Endothelial cell of hepatic sinusoid (primary cell): ENCODE measurements around the gene IARS2.
"Not testable (repeated sequence)": the region's sequence is repeated elsewhere in the genome, so short reads cannot be mapped to it uniquely, and the experiment has no call there.

Experiments
- in situ Hi-C: cut with HindIII; loops from 2 replicates; pipeline ENCODE4 v1.10.0; 2017; ENCODE audit warnings: low sequenced_read_pairs

IARS2 gene

DNA sequence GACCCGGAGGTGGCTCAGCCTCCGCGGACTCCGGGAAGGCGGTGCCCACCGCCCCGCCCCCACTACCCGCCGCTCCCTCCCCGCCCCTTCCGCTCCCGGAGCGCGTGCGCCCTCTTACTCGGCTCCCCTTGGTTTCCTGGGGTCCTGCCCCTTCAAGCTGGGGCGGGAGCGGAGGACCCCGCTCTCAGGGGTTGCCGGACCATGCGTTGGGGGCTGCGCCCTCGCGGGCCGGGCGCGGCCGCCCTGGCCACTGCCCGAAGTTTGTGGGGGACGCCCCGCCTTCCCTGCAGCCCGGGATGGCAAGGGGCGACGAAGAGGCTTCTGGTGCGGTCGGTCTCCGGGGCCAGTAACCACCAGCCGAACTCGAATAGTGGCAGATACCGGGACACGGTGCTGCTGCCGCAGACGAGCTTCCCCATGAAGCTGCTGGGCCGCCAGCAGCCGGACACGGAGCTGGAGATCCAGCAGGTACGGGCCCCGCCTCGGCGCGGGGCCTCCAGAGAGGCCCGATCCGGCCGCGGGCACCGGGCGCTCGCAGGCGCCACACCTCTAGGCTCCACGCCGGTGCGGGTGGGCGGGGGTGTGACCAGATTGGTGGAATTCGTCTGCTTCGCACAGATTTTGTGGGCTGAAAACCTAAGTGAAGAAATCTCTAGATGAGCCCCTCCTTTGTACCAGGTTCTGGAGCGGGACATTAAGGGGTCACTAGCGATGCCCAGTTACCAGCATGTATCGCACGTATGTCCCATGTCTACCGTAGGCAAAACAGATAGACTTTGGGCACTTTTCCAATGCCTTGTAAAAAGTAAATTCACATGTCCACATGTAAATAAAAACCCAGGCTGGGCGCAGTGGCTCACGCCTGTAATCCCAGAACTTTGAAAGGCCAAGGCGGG is at the start of gene IARS2:
Gene IARS2 (plus strand): TSS at position 117 of the 896 bp plus-strand sequence. CDS start 85 bp downstream, at position 202.
- in situ Hi-C loops = no loop called here

DNA sequence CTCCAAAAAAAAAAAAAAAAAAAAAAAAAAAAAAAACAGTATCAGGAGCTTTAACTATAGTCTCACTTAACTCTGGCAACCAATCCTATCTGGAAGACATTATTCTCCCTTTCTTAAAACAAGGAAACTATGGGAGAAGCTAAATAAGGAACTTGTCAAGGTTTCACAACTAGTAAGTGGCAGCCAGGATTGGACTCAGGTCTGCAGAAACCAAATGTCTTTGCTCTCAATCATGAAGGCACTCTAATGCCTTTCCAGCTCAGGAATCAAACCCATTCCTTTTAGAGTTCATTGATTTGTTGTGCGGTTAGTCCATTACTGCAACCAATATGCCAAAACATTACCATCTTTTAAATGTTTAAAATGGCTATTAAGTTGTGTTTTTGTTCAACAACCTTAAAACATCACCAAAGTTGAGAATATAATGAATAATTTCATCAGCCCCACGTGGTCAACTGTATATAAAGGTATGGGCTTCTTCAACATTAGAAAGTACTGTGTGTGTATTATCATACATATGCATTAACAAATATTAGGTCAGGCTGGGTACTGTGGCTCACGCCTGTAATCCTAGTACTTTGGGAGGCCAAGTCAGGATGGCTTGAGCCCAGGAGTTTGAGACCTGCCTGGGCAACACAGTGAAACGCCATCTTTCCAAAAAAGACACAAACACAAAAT is 49.1 kb upstream of the IARS2 start:
- in situ Hi-C loops = no loop called here

DNA sequence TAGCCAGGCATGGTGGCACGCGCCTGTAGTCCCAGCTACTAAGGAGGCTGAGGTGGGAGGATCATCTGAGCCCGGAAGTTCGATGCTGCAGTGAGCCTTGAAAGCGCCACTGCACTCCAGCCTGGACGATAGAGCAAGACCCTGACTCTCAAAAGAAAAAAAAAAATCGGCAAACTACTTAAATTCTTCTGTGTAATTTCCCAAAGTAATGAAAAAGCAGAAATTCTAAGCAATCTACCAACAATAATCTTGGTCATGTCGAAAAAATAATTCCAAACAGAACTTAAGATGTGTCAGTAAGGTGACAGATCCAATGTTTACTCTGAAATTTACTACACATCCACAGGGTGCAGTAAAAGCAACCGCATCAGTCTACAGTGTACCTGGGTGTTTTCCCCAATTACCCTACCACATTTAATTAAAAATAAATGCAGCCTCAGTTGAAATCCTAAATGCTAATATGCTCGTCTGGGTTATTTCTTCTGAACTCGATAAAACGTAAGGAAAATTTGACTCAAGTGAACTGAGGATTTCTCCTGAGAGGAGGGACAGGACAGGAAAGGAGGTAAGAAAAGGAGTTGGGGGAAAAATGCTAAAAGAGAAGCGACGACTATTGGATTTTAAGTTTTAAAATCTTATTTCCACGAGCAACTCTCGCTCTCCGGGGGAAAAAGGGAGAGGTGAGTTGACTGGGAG is 48.4 kb upstream of the IARS2 start:
- in situ Hi-C loops = no loop called here

DNA sequence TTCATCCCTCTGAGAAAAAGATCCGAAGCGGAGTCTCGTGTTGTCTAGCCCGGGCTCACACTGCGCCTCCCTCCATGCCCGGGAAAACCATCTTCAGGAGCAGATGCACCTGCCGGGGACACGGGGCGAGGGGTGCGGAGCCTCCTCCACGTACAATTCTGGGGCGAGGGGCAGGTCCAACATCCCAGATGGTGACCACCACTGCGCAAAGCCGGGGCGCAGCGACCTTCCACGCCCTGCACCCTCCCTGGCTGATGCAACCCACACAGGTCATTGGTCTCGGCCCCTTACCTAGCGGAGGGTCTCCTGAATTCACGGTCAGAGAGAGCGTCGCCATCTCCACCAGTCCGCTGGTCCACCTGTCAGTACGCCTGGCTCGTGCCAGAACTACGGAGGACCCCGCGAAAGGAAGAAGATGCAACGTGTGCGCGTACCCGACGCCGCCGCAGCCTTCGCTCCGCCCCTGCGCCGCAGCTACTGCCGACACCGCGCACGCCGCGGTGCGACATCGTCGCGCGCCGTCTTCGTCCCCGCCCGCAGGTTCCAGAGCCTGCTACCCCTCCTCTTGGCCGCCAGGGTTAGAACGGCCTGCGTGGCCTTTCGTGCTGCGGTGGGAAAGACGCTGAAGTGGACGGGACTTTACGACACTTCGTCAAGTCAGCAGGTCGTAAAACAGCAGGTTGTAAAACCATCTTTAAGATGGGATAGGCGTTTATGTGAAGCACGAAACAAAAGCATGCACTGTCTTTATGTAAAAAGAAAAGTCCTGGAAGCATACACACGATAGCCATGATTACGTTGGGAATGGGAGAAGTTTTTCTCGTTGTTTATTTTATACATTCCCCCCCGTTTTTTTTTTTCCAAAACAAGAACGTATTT is 47.6 kb upstream of the IARS2 start, which contains the start of gene EPRS1:
Gene EPRS1 (minus strand): TSS at position 454 of the 879 bp plus-strand sequence. CDS start 117 bp downstream, at position 337.
- in situ Hi-C loops = no loop called here

DNA sequence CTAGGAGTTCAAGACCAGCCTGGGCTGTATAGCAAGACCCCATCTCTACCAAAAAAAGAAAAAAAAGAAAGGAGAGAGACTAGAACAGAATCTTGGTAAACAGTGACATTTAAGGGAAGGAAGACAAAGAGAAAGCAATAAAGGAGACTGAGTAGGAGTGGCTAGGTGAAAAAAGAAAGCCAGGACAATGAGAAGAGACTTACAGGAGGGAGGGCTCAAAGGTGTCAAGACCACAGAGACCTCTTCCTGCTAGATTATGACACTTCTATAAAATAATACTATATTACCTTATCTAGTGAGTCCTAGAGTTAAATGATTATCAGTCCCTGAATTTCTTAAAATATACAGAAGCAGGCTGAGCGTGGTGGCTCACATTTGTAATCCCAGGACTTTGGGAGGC is 37.6 kb upstream of the IARS2 start:
- in situ Hi-C loops = no loop called here

DNA sequence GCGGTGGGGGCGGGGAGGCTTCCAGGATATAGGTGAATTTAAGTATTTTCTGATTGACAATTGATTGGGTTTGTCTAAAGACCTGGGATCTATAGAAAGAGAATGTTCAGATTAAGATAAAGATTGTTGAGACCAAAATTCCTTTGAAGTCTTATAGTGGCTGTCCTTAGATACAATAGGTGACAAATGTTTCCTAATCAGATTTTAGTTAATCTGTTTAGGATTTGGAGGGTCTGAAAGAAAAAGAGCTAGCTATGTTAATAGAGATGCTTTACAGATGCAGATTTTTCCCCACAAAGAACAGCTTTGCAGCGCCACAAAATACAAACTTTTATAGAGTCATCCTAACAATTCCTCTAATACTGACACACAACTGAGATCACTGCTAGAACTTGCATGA is 33.1 kb upstream of the IARS2 start:
- in situ Hi-C loops = no loop called here

DNA sequence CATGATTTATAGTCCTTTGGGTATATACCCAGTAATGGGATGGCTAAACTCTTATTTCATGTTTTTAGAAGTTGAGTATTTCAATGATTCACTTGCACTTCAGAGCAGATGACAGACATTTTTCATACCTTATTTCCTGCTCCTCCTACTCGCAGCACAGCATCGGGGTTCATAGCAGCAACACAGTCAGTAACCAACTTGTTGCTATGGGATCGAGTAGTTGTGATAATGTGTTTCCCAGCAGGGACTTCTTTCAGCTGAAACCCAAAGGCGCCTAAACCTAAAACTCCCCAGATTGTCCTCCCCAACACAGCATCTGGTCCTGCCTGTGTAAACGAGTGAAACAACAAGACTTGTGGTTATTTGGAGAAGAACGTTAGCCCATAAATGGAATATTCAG is 31.3 kb upstream of the IARS2 start:
- in situ Hi-C loops = no loop called here

DNA sequence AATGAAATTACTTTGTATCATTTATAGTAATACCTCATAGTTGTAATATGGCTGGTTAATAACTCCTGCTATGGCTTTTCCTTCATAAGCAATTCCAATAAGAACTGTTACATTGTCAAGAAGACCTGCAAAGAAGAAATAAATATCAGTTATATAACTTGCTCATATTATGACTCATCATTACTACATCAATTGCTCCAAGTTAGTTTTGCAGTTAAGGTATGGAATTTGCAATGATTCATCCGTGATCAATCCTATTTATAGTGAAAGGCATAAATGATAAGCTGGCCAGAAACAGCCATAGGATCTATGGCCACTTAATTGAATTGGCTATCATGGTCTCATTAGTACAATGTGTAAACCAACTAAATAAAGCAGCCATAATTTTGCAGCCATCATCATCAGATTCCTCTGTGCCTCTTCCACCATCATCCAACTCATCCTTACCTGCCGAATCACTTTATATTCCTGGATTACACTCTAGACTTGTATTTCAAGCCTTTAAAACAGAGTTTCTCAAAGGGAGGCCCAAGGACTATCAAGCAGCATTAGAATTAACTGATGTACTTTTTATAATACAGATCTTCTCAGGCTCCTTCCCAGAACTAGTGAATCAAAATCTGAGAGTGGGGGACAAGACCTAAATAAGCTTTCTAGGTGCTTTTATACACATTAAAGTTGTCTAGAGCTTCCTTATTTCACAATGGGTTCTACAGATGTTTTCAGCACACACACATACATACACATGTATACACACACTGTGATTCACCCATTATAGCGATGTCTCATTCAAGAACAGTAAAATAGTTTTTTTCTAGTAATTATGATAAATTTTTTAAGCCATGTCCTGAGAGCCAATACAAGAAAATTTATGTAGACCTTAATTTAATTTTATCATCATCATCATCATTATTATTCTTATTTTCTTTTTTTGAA is 26.4 kb upstream of the IARS2 start:
- in situ Hi-C loops = loop anchor here (5.0 kb wide), 3 partner anchors 55 to 90 kb away; no protein-coding TSS in a partner anchor

DNA sequence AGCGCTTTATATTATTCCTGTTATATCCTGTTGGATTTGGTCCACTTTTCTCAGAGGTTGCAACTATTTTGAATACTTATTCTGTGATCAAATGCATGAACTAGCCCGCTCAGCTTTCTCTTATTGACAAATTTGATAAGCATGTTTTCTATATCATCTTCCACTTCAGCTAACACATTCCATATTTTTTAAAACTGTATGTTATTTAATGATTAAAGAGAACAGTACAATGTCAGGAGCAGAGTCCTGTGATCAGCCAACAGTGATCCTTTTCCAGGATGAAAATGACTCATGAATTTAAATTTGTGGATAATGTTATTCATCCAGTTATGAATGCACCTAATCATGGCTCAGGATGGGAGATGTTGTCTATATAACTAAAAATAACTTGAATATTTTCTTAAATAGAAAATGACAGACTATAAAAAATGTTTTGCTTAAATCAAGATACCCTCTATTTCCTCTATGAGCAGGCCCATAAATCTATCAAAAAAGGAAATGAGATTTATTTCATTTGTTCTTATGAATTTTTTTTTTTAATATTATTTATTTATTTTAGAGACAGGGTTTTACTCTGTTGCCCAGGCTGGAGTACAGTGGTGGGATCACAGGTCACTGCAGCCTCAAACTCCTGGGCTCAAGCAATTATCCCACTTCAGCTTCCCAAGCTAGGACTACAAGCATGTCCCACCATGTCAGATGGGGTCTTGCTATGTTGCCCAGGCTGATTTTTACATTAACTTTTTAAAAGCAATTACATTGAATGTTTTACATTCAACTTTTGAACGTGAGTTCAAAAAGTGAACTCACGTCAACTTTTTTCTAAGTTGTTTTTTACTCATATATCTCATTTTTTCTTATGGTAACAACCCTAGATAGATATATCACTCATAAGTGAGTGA is 16.8 kb upstream of the IARS2 start:
- in situ Hi-C loops = no loop called here

DNA sequence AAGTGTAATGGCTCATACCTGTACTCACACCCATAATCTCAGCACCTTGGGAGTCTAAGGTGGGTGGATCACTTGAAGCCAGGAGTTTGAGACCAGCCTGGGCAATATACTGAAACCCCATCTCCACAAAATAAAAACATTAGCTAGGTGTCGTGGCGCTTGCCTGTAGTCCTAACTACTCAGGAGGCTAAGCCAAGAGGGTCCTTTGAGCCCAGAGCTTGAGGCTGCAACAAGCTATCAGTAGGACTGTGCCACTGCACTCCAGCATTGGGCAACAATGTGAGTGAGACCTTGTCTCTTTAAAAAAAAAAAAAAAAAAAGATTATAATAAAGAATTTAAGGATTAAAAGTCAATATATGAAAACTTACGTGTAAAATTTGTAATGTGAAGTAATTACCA is 16.0 kb upstream of the IARS2 start:
- in situ Hi-C loops = no loop called here

DNA sequence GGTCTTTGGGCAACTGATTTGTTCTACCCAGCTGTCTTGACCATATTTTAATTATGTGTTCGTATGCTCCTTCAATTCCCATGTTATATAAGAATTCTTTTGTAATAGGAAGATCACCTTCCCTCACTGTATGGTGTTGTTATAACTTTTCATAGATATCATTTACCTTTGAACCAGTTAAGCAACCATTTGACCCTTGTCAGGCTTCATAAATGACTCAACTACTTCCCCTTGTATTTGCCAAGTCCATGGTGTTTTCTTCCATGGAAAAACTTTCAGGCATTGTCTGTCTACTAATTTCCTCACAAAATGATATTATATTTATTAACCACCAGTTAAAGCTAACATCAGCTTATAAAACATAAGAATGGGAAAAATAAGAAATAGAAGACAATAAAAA is 9.5 kb upstream of the IARS2 start:
- in situ Hi-C loops = no loop called here

DNA sequence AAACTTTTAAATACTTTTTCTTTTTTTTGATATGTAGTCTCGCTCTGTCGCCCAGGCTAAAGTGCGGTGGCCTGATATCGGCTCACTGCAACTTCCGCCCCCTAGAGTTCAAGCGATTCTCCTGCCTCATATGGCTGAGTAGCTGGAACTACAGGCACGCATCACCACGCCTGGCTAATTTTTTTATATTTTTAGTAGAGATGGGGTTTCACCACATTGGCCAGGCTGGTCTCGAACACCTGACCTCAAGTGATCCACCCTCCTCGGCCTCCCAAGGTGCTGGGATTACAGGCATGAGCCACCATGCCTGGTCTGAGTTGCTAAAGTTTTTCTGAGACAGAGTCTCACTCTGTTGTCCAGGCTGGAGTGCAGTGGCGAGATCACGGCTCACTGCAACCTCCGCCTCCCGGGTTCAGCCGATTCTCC is 7.7 kb upstream of the IARS2 start:
- in situ Hi-C loops = not testable (repeated sequence)

DNA sequence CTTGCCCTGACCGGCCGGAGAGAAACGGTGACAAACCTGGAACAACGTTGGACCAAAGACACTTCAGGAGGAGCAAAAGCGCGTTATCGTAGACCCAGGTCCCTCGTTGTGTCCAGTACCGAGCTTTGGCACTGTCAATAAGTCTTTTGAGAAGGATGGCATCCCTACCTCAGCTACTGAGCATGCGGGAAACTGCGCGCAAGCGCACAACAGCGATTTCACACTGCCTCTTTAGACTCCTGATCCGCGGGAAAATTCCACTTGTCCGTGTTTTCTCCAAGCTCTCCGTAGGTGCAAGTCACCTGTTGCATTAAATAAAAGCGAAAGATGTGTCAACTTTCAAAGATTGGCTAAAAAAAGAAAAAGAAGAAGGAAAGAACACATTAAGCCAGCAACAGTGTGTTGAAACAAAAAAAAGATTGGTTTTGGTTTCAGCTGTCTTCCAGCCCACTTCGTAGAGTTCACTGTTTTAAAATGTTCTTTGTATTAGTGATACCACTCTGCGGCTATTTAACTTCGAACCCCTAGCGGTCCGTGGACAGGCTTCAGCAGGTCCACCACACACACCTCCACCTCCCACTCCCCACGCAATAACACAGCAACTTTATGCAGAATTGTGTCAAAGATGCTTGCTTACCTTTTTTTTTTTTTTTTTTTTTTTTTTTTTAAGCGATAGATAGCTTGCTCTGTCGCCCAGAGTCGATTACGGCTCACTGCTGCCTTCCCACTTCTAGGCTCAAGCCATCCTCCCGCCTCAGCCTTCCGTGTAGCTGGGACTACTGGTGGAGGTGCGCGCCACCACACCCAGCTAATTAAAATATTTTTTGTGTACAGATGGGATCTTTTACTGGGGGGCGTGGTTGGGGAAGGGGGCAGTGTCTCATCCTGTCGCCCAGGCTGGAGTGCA is 4.0 kb upstream of the IARS2 start, which contains the start of gene BPNT1:
Gene BPNT1 (minus strand): TSS at position 139 of the 907 bp plus-strand sequence. CDS start 9,942 bp downstream, outside the sequence.
- in situ Hi-C loops = no loop called here

DNA sequence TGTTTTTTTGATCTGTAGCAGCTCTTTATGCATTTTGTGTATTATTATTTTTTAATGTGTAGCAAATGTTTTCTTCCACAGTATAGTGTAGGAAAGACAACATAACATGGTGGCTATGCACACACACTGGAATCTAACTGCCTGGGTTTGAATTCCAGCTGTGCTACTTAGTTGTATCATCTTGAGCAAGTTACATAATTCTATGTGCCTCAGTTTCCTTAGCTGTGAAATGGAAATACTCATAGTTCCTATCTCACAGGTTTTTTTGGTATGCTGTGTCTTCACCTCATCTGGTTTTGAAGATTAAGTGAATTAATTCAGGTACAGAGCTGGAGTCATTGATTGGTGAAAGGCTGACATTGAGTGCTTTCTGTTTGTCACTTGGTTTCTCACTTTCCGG is 1.2 kb upstream of the IARS2 start:
- in situ Hi-C loops = no loop called here

DNA sequence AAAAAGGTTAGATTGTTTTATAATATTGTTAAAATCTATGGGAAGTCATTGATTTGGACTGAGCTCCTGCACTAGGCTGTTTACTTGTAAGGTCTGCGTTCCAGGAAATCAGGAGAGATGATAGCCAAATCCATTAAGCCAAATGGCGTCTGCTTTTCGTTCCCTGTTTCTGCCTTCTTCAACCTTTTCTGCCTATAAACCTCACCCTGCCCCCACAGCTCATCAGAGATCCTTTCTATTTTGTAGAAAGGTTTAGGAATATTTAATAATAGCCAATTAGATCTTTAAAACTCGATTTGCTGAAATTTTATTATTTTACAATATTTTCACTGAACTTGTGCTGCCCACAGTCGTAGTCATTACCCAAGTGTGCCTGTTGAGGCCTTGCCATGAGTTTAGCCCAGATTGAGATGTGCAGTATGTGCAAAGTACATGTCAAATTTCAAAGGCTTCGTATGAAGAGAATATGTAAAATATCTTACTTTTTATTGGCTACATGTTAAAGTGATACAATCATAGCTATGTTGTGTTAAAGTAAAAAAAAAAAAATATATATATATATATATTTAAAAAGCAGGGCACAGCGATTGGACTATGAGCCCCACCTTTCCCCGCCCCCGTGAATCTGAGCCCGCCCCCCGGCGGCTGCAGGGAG is 444 bp upstream of the IARS2 start:
- in situ Hi-C loops = no loop called here

DNA sequence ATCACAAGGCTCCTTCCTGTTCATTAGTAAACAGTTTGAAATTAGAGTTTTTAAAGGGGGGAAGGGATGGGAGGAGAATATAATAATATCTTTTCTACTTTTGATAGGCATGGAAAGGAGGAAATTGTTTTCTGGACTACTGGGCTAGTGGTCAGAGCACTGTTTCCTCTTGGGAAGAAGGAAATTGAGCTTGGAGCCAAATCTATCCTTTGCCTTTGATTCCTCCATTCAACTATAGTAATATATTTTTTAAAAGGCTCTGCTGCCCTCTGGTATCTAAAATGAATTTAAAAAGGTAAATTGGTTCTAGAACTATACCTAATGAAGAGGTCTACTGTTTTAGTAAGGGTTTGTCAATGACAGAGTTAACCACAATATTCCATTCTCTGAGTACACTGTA is 5.9 kb downstream of the IARS2 start:
- in situ Hi-C loops = no loop called here

DNA sequence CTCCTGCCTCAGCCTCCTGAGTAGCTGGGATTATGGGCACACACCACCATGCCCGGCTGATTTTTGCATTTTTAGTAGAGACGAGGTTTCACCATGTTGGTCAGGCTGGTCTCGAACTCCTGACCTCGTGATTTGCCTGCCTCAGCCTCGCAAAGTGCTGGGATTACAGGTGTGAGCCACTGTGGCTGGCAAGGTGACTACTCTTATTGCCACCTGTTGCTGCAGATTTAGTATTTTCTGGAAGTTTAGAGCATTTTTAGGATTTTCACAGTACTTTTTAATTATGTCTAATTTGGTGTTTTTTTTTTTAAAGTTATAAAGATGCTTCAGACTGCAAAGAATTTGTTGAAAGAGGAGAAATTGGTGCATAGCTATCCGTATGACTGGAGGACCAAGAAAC is 16.5 kb downstream of the IARS2 start:
- in situ Hi-C loops = not testable (repeated sequence)
